AG10803 (cell line): ENCODE data around the gene GNAO1.

ENCODE experiments used
- DNase-seq: peaks from one replicate; pipeline ENCODE4 v3.0.0; 2010; ENCODE audit warnings: low read depth
- H3K4me3 ChIP-seq: 2 replicates; pipeline ENCODE4 v1.5.1; 2011; ENCODE audit warnings: mild to moderate bottlenecking, low read length, control low read depth
- CTCF ChIP-seq: conservative IDR thresholded peaks from 2 replicates; pipeline ENCODE4 v1.5.1; 2011; ENCODE audit warnings: mild to moderate bottlenecking, low read length, control low read depth, inconsistent platforms

The GNAO1 gene

GRCh38 chr16:56269811-56270684 is 78.8 kb downstream of the GNAO1 start:
- peak; percentile 61 for TF ChIP-seq CTCF
- DNase-seq, result peak; percentile 84

GRCh38 chr16:56270828-56271227 is 79.5 kb downstream of the GNAO1 start:
- no peak for TF ChIP-seq CTCF
- no peak for DNase-seq
- H3K4me3 ChIP-seq, result no peak overlapping the region

More at GRCh38 chr16:56269811-56270684, 78.8 kb downstream of the GNAO1 start:
- H3K4me3 ChIP-seq, result no peak overlapping the region

GRCh38 chr16:56272583-56272894 is 81.2 kb downstream of the GNAO1 start:
- no peak overlapping the region for H3K4me3 ChIP-seq
- no peak for TF ChIP-seq CTCF
- no peak for DNase-seq

- H3K4me3 ChIP-seq, result no peak overlapping the region
- TF ChIP-seq CTCF, result no peak
- no peak for DNase-seq
Measured at GRCh38 chr16:56273615-56274014, 82.3 kb downstream of the GNAO1 start.

- H3K4me3 ChIP-seq, result no peak overlapping the region
- TF ChIP-seq CTCF, result no peak
- no peak for DNase-seq
Measured at GRCh38 chr16:56274369-56274768, 83.1 kb downstream of the GNAO1 start.

GRCh38 chr16:56275076-56275475 is 83.8 kb downstream of the GNAO1 start:
- peak; percentile 21 for DNase-seq
- no peak for TF ChIP-seq CTCF
- H3K4me3 ChIP-seq, result no peak overlapping the region

- no peak for DNase-seq
- TF ChIP-seq CTCF, result no peak
- no peak overlapping the region for H3K4me3 ChIP-seq
Measured at GRCh38 chr16:56275801-56276200, 84.5 kb downstream of the GNAO1 start.
